GM18505 (cell line): ENCODE data around the gene CNTRL.

ENCODE experiments used
- ATAC-seq: cut with Tn5 transposase; IDR thresholded peaks from one replicate; pipeline ENCODE4 v1.9.1; 2021; ENCODE audit not compliant: unreplicated experiment
- POLR2A ChIP-seq: IDR thresholded peaks from 4 replicates; pipeline ENCODE4 v1.6.1; 2011; ENCODE audit warnings: borderline replicate concordance; ENCODE audit not compliant: insufficient read depth, insufficient read length; ENCODE audit errors: extremely low read depth

CNTRL gene

GRCh38 chr9:121220996-121221663, 146.4 kb downstream of the CNTRL start:
- no peak for TF ChIP-seq POLR2A
- no peak for ATAC-seq

GRCh38 chr9:121221664-121222055, 146.9 kb downstream of the CNTRL start:
- no peak for ATAC-seq
- TF ChIP-seq POLR2A, result no peak

GRCh38 chr9:121222524-121223171, 147.9 kb downstream of the CNTRL start:
- TF ChIP-seq POLR2A, result no peak
- no peak for ATAC-seq

GRCh38 chr9:121225240-121225639, 150.5 kb downstream of the CNTRL start:
- no peak for ATAC-seq
- no peak for TF ChIP-seq POLR2A

GRCh38 chr9:121226175-121226574, 151.4 kb downstream of the CNTRL start:
- ATAC-seq, result no peak
- TF ChIP-seq POLR2A, result no peak
